ENCODE data around the gene ZNF780B. TPM values are rescaled to one million over a fixed set of nuclear protein-coding genes. Genes with fewer than 3 reads are reported as not detected.

ZNF780B gene
- 10 to 100 TPM; 18.8 to 37.4 (median 25.3) TPM for polyA plus RNA-seq (ENCODE audit: insufficient read length in 4 of 4)

- peak; percentile 42 to 63 (median 55) for DNase-seq (ENCODE audit: low read depth in 4 of 4, low spot score in 3 of 4)
Measured at GRCh38 chr19:40055832-40056504, at the start of gene ZNF780B. Gene ZNF780B (minus strand): TSS chr19:40056231. CDS start chr19:40050332, 5,899 bp downstream.

GRCh38 chr19:40104754-40105153 lies 48.7 kb upstream of the ZNF780B start:
- no peak for DNase-seq (ENCODE audit: low read depth in 4 of 4, low spot score in 3 of 4)

GRCh38 chr19:40103600-40103999 lies 47.6 kb upstream of the ZNF780B start:
- no peak for DNase-seq (ENCODE audit: low read depth in 4 of 4, low spot score in 3 of 4)

- no peak for DNase-seq (ENCODE audit: low read depth in 4 of 4, low spot score in 3 of 4)
Measured at GRCh38 chr19:40101813-40102212, 45.8 kb upstream of the ZNF780B start.

GRCh38 chr19:40093416-40093815 lies 37.4 kb upstream of the ZNF780B start:
- DNase-seq (ENCODE audit: low read depth in 4 of 4, low spot score in 3 of 4) = no peak

- no peak for DNase-seq (ENCODE audit: low read depth in 4 of 4, low spot score in 3 of 4)
Measured at GRCh38 chr19:40091205-40092129, 35.4 kb upstream of the ZNF780B start.

- DNase-seq (ENCODE audit: low read depth in 4 of 4, low spot score in 3 of 4) = peak; percentile 64 to 71 (median 68)
Measured at GRCh38 chr19:40090241-40091204, 34.5 kb upstream of the ZNF780B start, which contains the start of gene ZNF780A. Gene ZNF780A (minus strand): TSS chr19:40090943. CDS start chr19:40084753, 6,190 bp downstream.

GRCh38 chr19:40089462-40089861 lies 33.4 kb upstream of the ZNF780B start:
- no peak for DNase-seq (ENCODE audit: low read depth in 4 of 4, low spot score in 3 of 4)

GRCh38 chr19:40088299-40089047 lies 32.4 kb upstream of the ZNF780B start:
- DNase-seq (ENCODE audit: low read depth in 4 of 4, low spot score in 3 of 4) = no peak

- no peak for DNase-seq (ENCODE audit: low read depth in 4 of 4, low spot score in 3 of 4)
Measured at GRCh38 chr19:40084948-40085347, 28.9 kb upstream of the ZNF780B start.

GRCh38 chr19:40081411-40081810 lies 25.4 kb upstream of the ZNF780B start:
- DNase-seq (ENCODE audit: low read depth in 4 of 4, low spot score in 3 of 4) = no peak

- DNase-seq (ENCODE audit: low read depth in 4 of 4, low spot score in 3 of 4) = no peak
Measured at GRCh38 chr19:40080289-40080688, 24.3 kb upstream of the ZNF780B start.

GRCh38 chr19:40078377-40078776 lies 22.3 kb upstream of the ZNF780B start:
- no peak for DNase-seq (ENCODE audit: low read depth in 4 of 4, low spot score in 3 of 4)

- no peak for DNase-seq (ENCODE audit: low read depth in 4 of 4, low spot score in 3 of 4)
Measured at GRCh38 chr19:40070058-40070457, 14.0 kb upstream of the ZNF780B start.

- DNase-seq (ENCODE audit: low read depth in 4 of 4, low spot score in 3 of 4) = no peak
Measured at GRCh38 chr19:40059624-40060023, 3.6 kb upstream of the ZNF780B start.

GRCh38 chr19:40057166-40057565 lies 1.1 kb upstream of the ZNF780B start:
- no peak for DNase-seq (ENCODE audit: low read depth in 4 of 4, low spot score in 3 of 4)

GRCh38 chr19:40056505-40056904 lies 474 bp upstream of the ZNF780B start:
- DNase-seq (ENCODE audit: low read depth in 4 of 4, low spot score in 3 of 4) = no peak

GRCh38 chr19:40055049-40055448 lies 982 bp downstream of the ZNF780B start:
- DNase-seq (ENCODE audit: low read depth in 4 of 4, low spot score in 3 of 4) = no peak

- no peak for DNase-seq (ENCODE audit: low read depth in 4 of 4, low spot score in 3 of 4)
Measured at GRCh38 chr19:40054632-40055031, 1.4 kb downstream of the ZNF780B start.

GRCh38 chr19:40053491-40053890 lies 2.5 kb downstream of the ZNF780B start:
- no peak for DNase-seq (ENCODE audit: low read depth in 4 of 4, low spot score in 3 of 4)
